GM23338 (cell line): Measurements from ENCODE around the gene CANT1. TPM values are rescaled to one million over a fixed set of nuclear protein-coding genes. Genes with fewer than 3 reads are reported as not detected.

Experiments
- ATAC-seq: fragments of 200-7000 bp; cut with Tn5 transposase; 3 replicates; pipeline ENCODE4 v1.9.1; 2020
- DNase-seq: peaks from one replicate; pipeline ENCODE4 v3.0.0-alpha.2; 2015; ENCODE audit warnings: low spot score
- H2AFZ ChIP-seq: fragments of 200-600 bp; sonication (generic); 2 replicates; pipeline ENCODE4 v1.8.0; 2016; ENCODE audit warnings: antibody characterized with exemption, mild to moderate bottlenecking, moderate library complexity
- H3F3A ChIP-seq: fragments of 200-600 bp; sonication (generic); replicated peaks from 2 replicates; pipeline ENCODE4 v1.8.0; 2017; ENCODE audit warnings: antibody characterized with exemption, mixed run types, low read depth
- H3K27ac ChIP-seq: fragments of 200-600 bp; sonication (generic); 2 replicates; pipeline ENCODE4 v1.6.1; 2016; ENCODE audit warnings: low read depth
- H3K27me3 ChIP-seq: fragments of 200-600 bp; sonication (generic); 2 replicates; pipeline ENCODE4 v1.8.0; 2016; ENCODE audit warnings: mild to moderate bottlenecking, mixed run types, moderate library complexity; ENCODE audit not compliant: insufficient read depth
- H3K36me3 ChIP-seq: fragments of 200-600 bp; sonication (generic); 2 replicates; pipeline ENCODE4 v1.8.0; 2016; ENCODE audit warnings: mild to moderate bottlenecking; ENCODE audit not compliant: insufficient read depth
- H3K4me1 ChIP-seq: fragments of 200-600 bp; sonication (generic); 2 replicates; pipeline ENCODE4 v1.8.0; 2016; ENCODE audit warnings: mild to moderate bottlenecking, moderate library complexity; ENCODE audit not compliant: insufficient read depth
- H3K4me2 ChIP-seq: fragments of 200-600 bp; sonication (generic); 2 replicates; pipeline ENCODE4 v1.7.1; 2017; ENCODE audit warnings: mixed run types
- H3K4me3 ChIP-seq: fragments of 200-600 bp; sonication (generic); 2 replicates; pipeline ENCODE4 v1.6.1; 2016; ENCODE audit warnings: mixed run types
- H3K79me2 ChIP-seq: fragments of 200-600 bp; sonication (generic); replicated peaks from 2 replicates; pipeline ENCODE4 v1.8.0; 2017; ENCODE audit warnings: mild to moderate bottlenecking; ENCODE audit not compliant: insufficient read depth
- H3K9me2 ChIP-seq: fragments of 200-600 bp; sonication (generic); 2 replicates; pipeline ENCODE4 v1.8.0; 2017; ENCODE audit not compliant: insufficient read depth
- H4K20me1 ChIP-seq: fragments of 200-600 bp; sonication (generic); replicated peaks from 2 replicates; pipeline ENCODE4 v1.8.0; 2017; ENCODE audit warnings: mild to moderate bottlenecking; ENCODE audit not compliant: insufficient read depth
- H3K27ac Mint-ChIP-seq: 2 replicates; pipeline ENCODE4 v1.8.0; 2020; ENCODE audit warnings: inconsistent platforms, mild to moderate bottlenecking, moderate library complexity, mixed read lengths
- H3K27me3 Mint-ChIP-seq: 3 replicates; pipeline ENCODE4 v1.8.0; 2022; ENCODE audit warnings: low read depth, mild to moderate bottlenecking, moderate library complexity, mixed read lengths, inconsistent platforms; ENCODE audit not compliant: insufficient read depth, poor library complexity
- H3K36me3 Mint-ChIP-seq: 3 replicates; pipeline ENCODE4 v1.8.0; 2021; ENCODE audit warnings: low read depth, mild to moderate bottlenecking, inconsistent platforms, moderate library complexity, mixed read lengths
- H3K4me1 Mint-ChIP-seq: 3 replicates; pipeline ENCODE4 v1.8.0; 2020; ENCODE audit warnings: mild to moderate bottlenecking, inconsistent platforms, mixed read lengths
- H3K4me3 Mint-ChIP-seq: 3 replicates; pipeline ENCODE4 v1.8.0; 2021; ENCODE audit warnings: moderate library complexity, mild to moderate bottlenecking, inconsistent platforms, mixed read lengths
- H3K9me3 Mint-ChIP-seq: 3 replicates; pipeline ENCODE4 v1.8.0; 2020; ENCODE audit warnings: moderate library complexity, mild to moderate bottlenecking, inconsistent platforms, mixed read lengths
- CREB1 ChIP-seq: fragments of 250-450 bp; sonication (Bioruptor Pico); IDR thresholded peaks from 2 replicates; pipeline ENCODE4 v1.5.0; 2020; ENCODE audit warnings: low read depth, mild to moderate bottlenecking, moderate library complexity
- EZH2 ChIP-seq: fragments of 200-600 bp; sonication (generic); IDR thresholded peaks from one replicate; pipeline ENCODE4 v1.8.0; 2017; ENCODE audit warnings: antibody characterized with exemption, mild to moderate bottlenecking, low read depth; ENCODE audit not compliant: unreplicated experiment
- EZH2phosphoT487 ChIP-seq: fragments of 200-600 bp; sonication (generic); IDR thresholded peaks from one replicate; pipeline ENCODE4 v1.8.1; 2018; ENCODE audit warnings: antibody characterized with exemption; ENCODE audit not compliant: unreplicated experiment
- ZNF114 ChIP-seq: fragments of 250-450 bp; sonication (Bioruptor Pico); IDR thresholded peaks from 2 replicates; pipeline ENCODE4 v1.5.0; 2020; ENCODE audit warnings: mild to moderate bottlenecking, moderate library complexity
- ZNF331 ChIP-seq: fragments of 250-450 bp; sonication (Bioruptor Pico); IDR thresholded peaks from 2 replicates; pipeline ENCODE4 v1.5.0; 2020; ENCODE audit warnings: low read depth, mild to moderate bottlenecking, moderate library complexity
- polyA plus RNA-seq: library from polyadenylated mRNA; unstranded; fragments of >200 nt; fragmentation: Nextera tagmentation; extraction: Ambion mirVana; gene quantifications from 2 replicates; pipeline ENCODE4 v1.2.1, GENCODE V29; 2016
- total RNA-seq: library from RNA; depleted of rRNA; stranded (reverse); fragments of >200 nt; shearing (Covaris generic); gene quantifications from 2 replicates; pipeline ENCODE4 v1.2.3, GENCODE V29; 2014
- TF ChIP-seq, protein P1 (sequence below): IDR thresholded peaks from 2 replicates; pipeline ENCODE4 v1.6.1; 2016; ENCODE audit warnings: antibody characterized with exemption
- TF ChIP-seq, protein P2 (sequence below): fragments of 250-450 bp; sonication (Bioruptor Pico); IDR thresholded peaks from 2 replicates; pipeline ENCODE4 v1.5.0; 2020; ENCODE audit warnings: mild to moderate bottlenecking, moderate library complexity
- TF ChIP-seq, protein P3 (sequence below): IDR thresholded peaks from one replicate; pipeline ENCODE4 v1.6.1; 2018; ENCODE audit warnings: antibody characterized with exemption; ENCODE audit not compliant: unreplicated experiment

The CANT1 gene
- total and polyA plus RNA-seq, 2 experiments from 2014 or later, result 5.9 to 38.8 TPM

DNA sequence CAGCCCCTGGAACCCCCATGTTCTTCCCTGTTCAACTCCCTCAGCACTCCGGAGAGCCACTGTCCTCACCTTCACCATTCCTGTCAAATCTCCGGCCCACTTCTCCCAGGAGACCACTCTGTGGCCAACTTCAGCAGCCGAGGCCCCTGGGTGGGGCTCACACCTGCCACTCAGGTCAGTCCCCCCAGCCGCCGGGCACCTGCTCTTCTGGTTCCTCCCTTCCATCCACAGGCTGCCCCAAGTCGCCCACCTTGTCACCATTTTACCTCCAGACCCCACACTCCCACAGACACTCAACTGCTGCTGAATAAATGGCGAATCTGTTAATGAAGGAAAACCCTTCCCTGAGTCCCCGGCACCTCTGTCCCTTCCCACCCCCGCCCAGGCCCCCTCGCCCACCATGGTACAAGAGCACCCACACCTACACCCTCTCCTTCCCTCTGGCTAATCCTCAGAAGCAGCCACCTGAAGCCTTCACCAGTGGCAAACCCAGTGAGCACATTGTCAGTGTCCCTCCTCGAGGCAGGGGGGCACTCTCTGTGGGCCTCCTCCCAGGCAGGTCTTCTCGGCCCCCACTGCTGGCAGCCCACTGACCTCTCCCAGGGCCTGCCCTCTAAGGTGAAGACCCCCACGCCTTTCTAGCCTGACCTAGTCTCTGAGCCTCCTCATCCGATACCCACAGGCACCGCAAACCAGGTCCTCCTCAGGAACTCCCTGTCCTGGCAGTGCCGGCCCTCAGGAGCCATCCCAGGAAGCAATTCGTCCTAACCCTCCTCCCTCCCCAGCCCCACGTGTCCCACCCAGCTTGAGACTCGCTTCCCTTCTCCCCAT lies 8.2 kb downstream of the CANT1 start:
- no peak overlapping the region for H2AFZ ChIP-seq
- H3K9me3 Mint-ChIP-seq, result peaks cover 2% of the 10 kb centered on the region; the same call in 1 of the 3 replicates
- no peaks in the 10 kb centered on the region for H3K4me1 ChIP-seq
- no peak overlapping the region for H3K4me3 ChIP-seq
- H3K27me3 Mint-ChIP-seq, result peaks cover 51% of the 10 kb centered on the region
- H3F3A ChIP-seq, result peaks cover 4% of the 10 kb centered on the region; the same call in 1 of the 2 replicates
- no peak overlapping the region for H3K27ac Mint-ChIP-seq
- no peak overlapping the region for H3K27ac ChIP-seq
- peaks cover 37% of the 10 kb centered on the region for H3K27me3 ChIP-seq
- 0 out of 2 replicates have a peak, but pooled peaks cover 16% of the 10 kb centered on the region for H3K79me2 ChIP-seq
- TF ChIP-seq ZNF331 (CRISPR knock-in tag), result no peak
- TF ChIP-seq, protein P1, sequence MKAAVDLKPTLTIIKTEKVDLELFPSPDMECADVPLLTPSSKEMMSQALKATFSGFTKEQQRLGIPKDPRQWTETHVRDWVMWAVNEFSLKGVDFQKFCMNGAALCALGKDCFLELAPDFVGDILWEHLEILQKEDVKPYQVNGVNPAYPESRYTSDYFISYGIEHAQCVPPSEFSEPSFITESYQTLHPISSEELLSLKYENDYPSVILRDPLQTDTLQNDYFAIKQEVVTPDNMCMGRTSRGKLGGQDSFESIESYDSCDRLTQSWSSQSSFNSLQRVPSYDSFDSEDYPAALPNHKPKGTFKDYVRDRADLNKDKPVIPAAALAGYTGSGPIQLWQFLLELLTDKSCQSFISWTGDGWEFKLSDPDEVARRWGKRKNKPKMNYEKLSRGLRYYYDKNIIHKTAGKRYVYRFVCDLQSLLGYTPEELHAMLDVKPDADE, result no peak
- no peak overlapping the region for H3K4me3 Mint-ChIP-seq
- ATAC-seq (no peak), DNase-seq (no peak)
- no peaks in the 10 kb centered on the region for H3K9me2 ChIP-seq
- peaks cover 27% of the 10 kb centered on the region for H4K20me1 ChIP-seq
- peaks cover 25% of the 10 kb centered on the region for H3K36me3 Mint-ChIP-seq
- no peaks in the 10 kb centered on the region for H3K36me3 ChIP-seq
- H3K4me1 Mint-ChIP-seq, result no peaks in the 10 kb centered on the region; the same call in 2 of the 3 replicates
- H3K4me2 ChIP-seq, result no peak overlapping the region

DNA sequence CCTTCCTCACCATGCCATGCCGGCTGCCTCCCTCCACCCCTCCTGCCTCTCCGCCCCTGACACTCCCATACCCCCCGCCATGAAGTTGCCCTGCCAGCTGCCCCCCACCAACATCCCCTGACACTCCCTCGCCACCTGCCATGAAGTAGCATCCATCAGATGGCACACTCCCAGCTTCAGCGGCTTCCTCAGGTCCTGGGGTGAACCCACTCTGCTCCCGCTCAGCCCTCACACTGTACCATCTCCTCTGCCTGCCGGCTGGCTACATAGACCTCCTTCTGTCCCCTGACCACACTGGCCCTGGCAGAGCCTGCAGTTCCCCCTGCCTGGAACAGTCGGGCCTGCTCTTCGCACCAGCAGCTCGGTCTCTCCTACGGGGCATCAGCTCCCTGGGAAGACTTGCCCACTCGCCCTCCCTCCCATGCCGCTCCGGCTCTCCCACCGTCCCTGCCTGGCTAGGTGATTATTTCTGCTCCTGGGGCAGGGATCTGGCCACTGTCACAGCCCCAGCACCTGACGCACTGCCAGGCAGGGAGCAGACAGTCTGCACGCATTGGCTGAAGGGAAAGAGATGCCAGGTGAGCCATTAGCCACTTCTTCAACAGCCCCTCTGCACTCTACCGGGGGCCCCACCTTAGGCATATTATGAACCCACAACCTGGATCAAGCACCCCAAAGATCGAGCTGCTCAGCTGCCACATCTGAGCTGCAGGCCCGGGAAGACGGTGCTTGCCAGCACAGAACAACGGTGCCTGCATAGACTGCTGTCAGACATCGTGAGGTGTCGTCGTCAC lies 9.0 kb downstream of the CANT1 start:
- H3K4me2 ChIP-seq, result no peak overlapping the region
- no peak for DNase-seq
- H3K4me3 ChIP-seq, result no peak overlapping the region
- no peak overlapping the region for H3K27ac Mint-ChIP-seq
- H4K20me1 ChIP-seq, result peaks cover 18% of the 10 kb centered on the region
- no peaks in the 10 kb centered on the region for H3K4me1 ChIP-seq
- 0 out of 2 replicates have a peak, but pooled peaks cover 10% of the 10 kb centered on the region for H3K79me2 ChIP-seq
- H2AFZ ChIP-seq, result no peak overlapping the region
- H3K27me3 ChIP-seq, result peaks cover 29% of the 10 kb centered on the region
- no peaks in the 10 kb centered on the region for H3K9me2 ChIP-seq
- peaks cover 23% of the 10 kb centered on the region for H3K36me3 Mint-ChIP-seq
- peaks cover 4% of the 10 kb centered on the region; the same call in 1 of the 2 replicates for H3F3A ChIP-seq
- ATAC-seq, result no peak
- no peak overlapping the region for H3K4me3 Mint-ChIP-seq
- peaks cover 42% of the 10 kb centered on the region for H3K27me3 Mint-ChIP-seq
- H3K27ac ChIP-seq, result no peak overlapping the region
- H3K4me1 Mint-ChIP-seq, result no peaks in the 10 kb centered on the region; the same call in 2 of the 3 replicates
- H3K9me3 Mint-ChIP-seq, result no peaks in the 10 kb centered on the region
- H3K36me3 ChIP-seq, result no peaks in the 10 kb centered on the region
- TF ChIP-seq ZNF114 (CRISPR knock-in tag) (no peak), CREB1 (no peak), EZH2phosphoT487 (no peak), EZH2 (no peak)
- TF ChIP-seq, protein P2, sequence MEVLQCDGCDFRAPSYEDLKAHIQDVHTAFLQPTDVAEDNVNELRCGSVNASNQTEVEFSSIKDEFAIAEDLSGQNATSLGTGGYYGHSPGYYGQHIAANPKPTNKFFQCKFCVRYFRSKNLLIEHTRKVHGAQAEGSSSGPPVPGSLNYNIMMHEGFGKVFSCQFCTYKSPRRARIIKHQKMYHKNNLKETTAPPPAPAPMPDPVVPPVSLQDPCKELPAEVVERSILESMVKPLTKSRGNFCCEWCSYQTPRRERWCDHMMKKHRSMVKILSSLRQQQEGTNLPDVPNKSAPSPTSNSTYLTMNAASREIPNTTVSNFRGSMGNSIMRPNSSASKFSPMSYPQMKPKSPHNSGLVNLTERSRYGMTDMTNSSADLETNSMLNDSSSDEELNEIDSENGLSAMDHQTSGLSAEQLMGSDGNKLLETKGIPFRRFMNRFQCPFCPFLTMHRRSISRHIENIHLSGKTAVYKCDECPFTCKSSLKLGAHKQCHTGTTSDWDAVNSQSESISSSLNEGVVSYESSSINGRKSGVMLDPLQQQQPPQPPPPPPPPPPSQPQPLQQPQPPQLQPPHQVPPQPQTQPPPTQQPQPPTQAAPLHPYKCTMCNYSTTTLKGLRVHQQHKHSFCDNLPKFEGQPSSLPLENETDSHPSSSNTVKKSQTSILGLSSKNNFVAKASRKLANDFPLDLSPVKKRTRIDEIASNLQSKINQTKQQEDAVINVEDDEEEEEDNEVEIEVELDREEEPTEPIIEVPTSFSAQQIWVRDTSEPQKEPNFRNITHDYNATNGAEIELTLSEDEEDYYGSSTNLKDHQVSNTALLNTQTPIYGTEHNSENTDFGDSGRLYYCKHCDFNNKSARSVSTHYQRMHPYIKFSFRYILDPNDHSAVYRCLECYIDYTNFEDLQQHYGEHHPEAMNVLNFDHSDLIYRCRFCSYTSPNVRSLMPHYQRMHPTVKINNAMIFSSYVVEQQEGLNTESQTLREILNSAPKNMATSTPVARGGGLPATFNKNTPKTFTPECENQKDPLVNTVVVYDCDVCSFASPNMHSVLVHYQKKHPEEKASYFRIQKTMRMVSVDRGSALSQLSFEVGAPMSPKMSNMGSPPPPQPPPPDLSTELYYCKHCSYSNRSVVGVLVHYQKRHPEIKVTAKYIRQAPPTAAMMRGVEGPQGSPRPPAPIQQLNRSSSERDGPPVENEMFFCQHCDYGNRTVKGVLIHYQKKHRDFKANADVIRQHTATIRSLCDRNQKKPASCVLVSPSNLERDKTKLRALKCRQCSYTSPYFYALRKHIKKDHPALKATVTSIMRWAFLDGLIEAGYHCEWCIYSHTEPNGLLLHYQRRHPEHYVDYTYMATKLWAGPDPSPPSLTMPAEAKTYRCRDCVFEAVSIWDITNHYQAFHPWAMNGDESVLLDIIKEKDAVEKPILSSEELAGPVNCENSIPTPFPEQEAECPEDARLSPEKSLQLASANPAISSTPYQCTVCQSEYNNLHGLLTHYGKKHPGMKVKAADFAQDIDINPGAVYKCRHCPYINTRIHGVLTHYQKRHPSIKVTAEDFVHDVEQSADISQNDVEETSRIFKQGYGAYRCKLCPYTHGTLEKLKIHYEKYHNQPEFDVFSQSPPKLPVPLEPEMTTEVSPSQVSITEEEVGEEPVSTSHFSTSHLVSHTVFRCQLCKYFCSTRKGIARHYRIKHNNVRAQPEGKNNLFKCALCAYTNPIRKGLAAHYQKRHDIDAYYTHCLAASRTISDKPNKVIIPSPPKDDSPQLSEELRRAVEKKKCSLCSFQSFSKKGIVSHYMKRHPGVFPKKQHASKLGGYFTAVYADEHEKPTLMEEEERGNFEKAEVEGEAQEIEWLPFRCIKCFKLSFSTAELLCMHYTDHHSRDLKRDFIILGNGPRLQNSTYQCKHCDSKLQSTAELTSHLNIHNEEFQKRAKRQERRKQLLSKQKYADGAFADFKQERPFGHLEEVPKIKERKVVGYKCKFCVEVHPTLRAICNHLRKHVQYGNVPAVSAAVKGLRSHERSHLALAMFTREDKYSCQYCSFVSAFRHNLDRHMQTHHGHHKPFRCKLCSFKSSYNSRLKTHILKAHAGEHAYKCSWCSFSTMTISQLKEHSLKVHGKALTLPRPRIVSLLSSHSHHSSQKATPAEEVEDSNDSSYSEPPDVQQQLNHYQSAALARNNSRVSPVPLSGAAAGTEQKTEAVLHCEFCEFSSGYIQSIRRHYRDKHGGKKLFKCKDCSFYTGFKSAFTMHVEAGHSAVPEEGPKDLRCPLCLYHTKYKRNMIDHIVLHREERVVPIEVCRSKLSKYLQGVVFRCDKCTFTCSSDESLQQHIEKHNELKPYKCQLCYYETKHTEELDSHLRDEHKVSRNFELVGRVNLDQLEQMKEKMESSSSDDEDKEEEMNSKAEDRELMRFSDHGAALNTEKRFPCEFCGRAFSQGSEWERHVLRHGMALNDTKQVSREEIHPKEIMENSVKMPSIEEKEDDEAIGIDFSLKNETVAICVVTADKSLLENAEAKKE (CRISPR knock-in tag), result no peak
- TF ChIP-seq, protein P3, sequence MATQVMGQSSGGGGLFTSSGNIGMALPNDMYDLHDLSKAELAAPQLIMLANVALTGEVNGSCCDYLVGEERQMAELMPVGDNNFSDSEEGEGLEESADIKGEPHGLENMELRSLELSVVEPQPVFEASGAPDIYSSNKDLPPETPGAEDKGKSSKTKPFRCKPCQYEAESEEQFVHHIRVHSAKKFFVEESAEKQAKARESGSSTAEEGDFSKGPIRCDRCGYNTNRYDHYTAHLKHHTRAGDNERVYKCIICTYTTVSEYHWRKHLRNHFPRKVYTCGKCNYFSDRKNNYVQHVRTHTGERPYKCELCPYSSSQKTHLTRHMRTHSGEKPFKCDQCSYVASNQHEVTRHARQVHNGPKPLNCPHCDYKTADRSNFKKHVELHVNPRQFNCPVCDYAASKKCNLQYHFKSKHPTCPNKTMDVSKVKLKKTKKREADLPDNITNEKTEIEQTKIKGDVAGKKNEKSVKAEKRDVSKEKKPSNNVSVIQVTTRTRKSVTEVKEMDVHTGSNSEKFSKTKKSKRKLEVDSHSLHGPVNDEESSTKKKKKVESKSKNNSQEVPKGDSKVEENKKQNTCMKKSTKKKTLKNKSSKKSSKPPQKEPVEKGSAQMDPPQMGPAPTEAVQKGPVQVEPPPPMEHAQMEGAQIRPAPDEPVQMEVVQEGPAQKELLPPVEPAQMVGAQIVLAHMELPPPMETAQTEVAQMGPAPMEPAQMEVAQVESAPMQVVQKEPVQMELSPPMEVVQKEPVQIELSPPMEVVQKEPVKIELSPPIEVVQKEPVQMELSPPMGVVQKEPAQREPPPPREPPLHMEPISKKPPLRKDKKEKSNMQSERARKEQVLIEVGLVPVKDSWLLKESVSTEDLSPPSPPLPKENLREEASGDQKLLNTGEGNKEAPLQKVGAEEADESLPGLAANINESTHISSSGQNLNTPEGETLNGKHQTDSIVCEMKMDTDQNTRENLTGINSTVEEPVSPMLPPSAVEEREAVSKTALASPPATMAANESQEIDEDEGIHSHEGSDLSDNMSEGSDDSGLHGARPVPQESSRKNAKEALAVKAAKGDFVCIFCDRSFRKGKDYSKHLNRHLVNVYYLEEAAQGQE, result no peak
